K562 (cell line): ENCODE measurements around the gene PDK1. TPM values are rescaled to one million over a fixed set of nuclear protein-coding genes. Genes with fewer than 3 reads are reported as not detected.

Source experiments
- ATAC-seq: fragments of 200-7000 bp; cut with Tn5 transposase; 3 replicates; pipeline ENCODE4 v1.9.1; 2020; ENCODE audit warnings: moderate library complexity
- BruUV-seq: library from RNA; stranded (reverse); fragments of 400-500 nt; replicated peaks from 2 replicates; lab custom pipeline; 2021; lab: Mats Ljungman, UMichigan
- CTCF ChIA-PET: fragments of 300-600 bp; formaldehyde crosslinking; extraction: SDS; loops from one replicate; lab custom pipeline; 2021; ENCODE audit warnings: low intra/inter-chr PET ratio; lab: Yijun Ruan, JAX
- POLR2A ChIA-PET: fragments of 300-600, 350-650 bp; sonication (Branson Sonifier 250); formaldehyde crosslinking; extraction: SDS; loops from one replicate; lab custom pipeline; 2021; ENCODE audit warnings: antibody characterized with exemption, inconsistent platforms; lab: Yijun Ruan, JAX
- DNase-seq, 4 experiments: peaks; one replicate each; pipeline versions ENCODE4 v3.0.0 to v3.0.0-alpha.2; 2011 to 2018; ENCODE audit warnings: low spot score in 3 of 4, mixed read lengths in 3 of 4; ENCODE audit errors: extremely low read depth in 1 of 4
- FAIRE-seq: peaks from 2 replicates; lab custom pipeline; 2011; peaks lifted over from hg19 to GRCh38; lab: Jason Lieb, UNC
- H2AFZ ChIP-seq: 2 replicates; pipeline ENCODE4 v1.6.0; 2011; ENCODE audit warnings: low read depth, low read length, control low read depth, inconsistent platforms
- H3K27ac ChIP-seq: fragments of 200-600 bp; 3 replicates; pipeline ENCODE4 v1.8.0; 2011; ENCODE audit warnings: low read depth, mild to moderate bottlenecking, control low read depth, inconsistent platforms, low read length, moderate library complexity, mixed read lengths; ENCODE audit errors: extremely low read depth
- H3K27me3 ChIP-seq, 2 experiments: fragments of 300-600 bp in 1 of 2; 2 replicates in 1 of 2; 3 replicates in 1 of 2; pipeline versions ENCODE4 v1.6.0 to v1.8.0; 2011; ENCODE audit warnings: inconsistent platforms in 2 of 2, low read length in 2 of 2, mild to moderate bottlenecking in 1 of 2, mixed read lengths in 1 of 2, moderate library complexity in 1 of 2; ENCODE audit not compliant: control insufficient read depth in 2 of 2, insufficient read depth in 2 of 2
- H3K36me3 ChIP-seq: fragments of 300-600 bp; 3 replicates; pipeline ENCODE4 v1.8.0; 2011; ENCODE audit warnings: mild to moderate bottlenecking, low read length, inconsistent platforms; ENCODE audit not compliant: control insufficient read depth, insufficient read depth
- H3K4me1 ChIP-seq, 2 experiments: fragments of 200-600 bp in 1 of 2; replicated peaks in 1 of 2; 2 replicates in 1 of 2; 3 replicates in 1 of 2; pipeline versions ENCODE4 v1.5.1 to v1.8.0; 2011; ENCODE audit warnings: inconsistent platforms in 2 of 2, low read length in 2 of 2, mild to moderate bottlenecking in 1 of 2, mixed read lengths in 1 of 2, moderate library complexity in 1 of 2; ENCODE audit not compliant: control insufficient read depth in 2 of 2, insufficient read depth in 2 of 2
- H3K4me2 ChIP-seq: 2 replicates; pipeline ENCODE4 v1.6.1; 2011; ENCODE audit warnings: low read length, control low read depth, inconsistent platforms, mixed read lengths; ENCODE audit not compliant: insufficient read depth
- H3K4me3 ChIP-seq: fragments of 200-600 bp; sonication (generic), shearing (Covaris generic); 2 replicates; pipeline ENCODE4 v1.5.1; 2016; ENCODE audit warnings: control low read depth, inconsistent platforms
- H3K79me2 ChIP-seq: fragments of 200-600 bp; 3 replicates; pipeline ENCODE4 v1.8.0; 2011; ENCODE audit warnings: low read length, inconsistent platforms; ENCODE audit not compliant: control insufficient read depth, insufficient read depth
- H3K9ac ChIP-seq, 2 experiments: 2 replicates each; pipeline versions ENCODE4 v1.6.0 to v1.6.1; 2011; ENCODE audit warnings: low read depth in 2 of 2, low read length in 2 of 2, control low read depth in 1 of 2, inconsistent platforms in 1 of 2, mild to moderate bottlenecking in 1 of 2, mixed read lengths in 1 of 2; ENCODE audit not compliant: insufficient read depth in 1 of 2
- H3K9me1 ChIP-seq: one replicate; pipeline ENCODE4 v1.6.0; 2011; ENCODE audit warnings: inconsistent platforms, mild to moderate bottlenecking, low read length, moderate library complexity; ENCODE audit not compliant: control insufficient read depth, insufficient read depth
- H3K9me3 ChIP-seq: replicated peaks from 2 replicates; pipeline ENCODE4 v1.5.1; 2011; ENCODE audit warnings: low read depth, low read length, inconsistent platforms; ENCODE audit not compliant: control insufficient read depth, insufficient read depth
- H4K20me1 ChIP-seq: replicated peaks from 2 replicates; pipeline ENCODE4 v1.6.1; 2011; ENCODE audit warnings: low read length, inconsistent platforms, mixed read lengths; ENCODE audit not compliant: control insufficient read depth, insufficient read depth
- ATF1 ChIP-seq, 2 experiments: fragments of 450-650 bp in 1 of 2; IDR thresholded peaks; 2 replicates each; pipeline ENCODE4 v1.6.1; 2016; ENCODE audit warnings: missing compliant biosample characterization in 1 of 2, missing genetic modification characterization in 1 of 2
- BCL6 ChIP-seq: fragments of 250-450 bp; sonication (Bioruptor Pico); IDR thresholded peaks from 2 replicates; pipeline ENCODE4 v1.4.0; 2020
- CHCHD3 ChIP-seq: fragments of 250-450 bp; sonication (Bioruptor Pico); IDR thresholded peaks from 2 replicates; pipeline ENCODE4 v2.1.2; 2022; ENCODE audit warnings: mild to moderate bottlenecking
- CSDE1 ChIP-seq, 2 experiments: fragments of 450-650 bp; IDR thresholded peaks; 2 replicates each; pipeline ENCODE4 v1.6.1; 2016; ENCODE audit warnings: mild to moderate bottlenecking in 1 of 2
- DNMT1 ChIP-seq: fragments of 450-650 bp; IDR thresholded peaks from 2 replicates; pipeline ENCODE4 v1.6.1; 2016; ENCODE audit warnings: antibody characterized with exemption, mild to moderate bottlenecking
- ETS2 ChIP-seq: IDR thresholded peaks from 2 replicates; pipeline ENCODE4 v1.6.1; 2016; ENCODE audit warnings: borderline replicate concordance, missing genetic modification characterization, mild to moderate bottlenecking, moderate library complexity, missing compliant biosample characterization; ENCODE audit not compliant: poor library complexity, severe bottlenecking
- MECOM ChIP-seq: fragments of 250-450 bp; sonication (Bioruptor Pico); IDR thresholded peaks from 2 replicates; pipeline ENCODE4 v1.8.0; 2022; ENCODE audit warnings: inconsistent platforms
- MEF2A ChIP-seq: IDR thresholded peaks from 2 replicates; pipeline ENCODE4 v1.6.1; 2011; ENCODE audit warnings: low read depth, mild to moderate bottlenecking, low read length, moderate library complexity; ENCODE audit not compliant: control insufficient read depth
- SIN3B ChIP-seq: fragments of 450-650 bp; IDR thresholded peaks from 2 replicates; pipeline ENCODE4 v1.6.1; 2017; ENCODE audit warnings: low read depth, mild to moderate bottlenecking, moderate library complexity
- SMARCC2 ChIP-seq: fragments of 450-650 bp; IDR thresholded peaks from 2 replicates; pipeline ENCODE4 v1.6.1; 2017; ENCODE audit warnings: antibody characterized with exemption, moderate library complexity, mild to moderate bottlenecking, low read depth
- SRSF9 ChIP-seq: fragments of 200-400 bp; formaldehyde crosslinking; IDR thresholded peaks from 2 replicates; pipeline ENCODE4 v1.6.1; 2017; ENCODE audit warnings: low read depth, low read length, borderline replicate concordance
- TRIM28 ChIP-seq: fragments of 450-650 bp; IDR thresholded peaks from 2 replicates; pipeline ENCODE4 v1.6.1; 2017
- ZBTB7A ChIP-seq: IDR thresholded peaks from 2 replicates; pipeline ENCODE4 v1.6.1; 2011; ENCODE audit warnings: low read depth, mild to moderate bottlenecking, low read length, moderate library complexity, borderline replicate concordance; ENCODE audit not compliant: control insufficient read depth
- WGBS: fragments of 100-300 bp; shearing (Covaris generic); methylation state at CpG from one replicate; pipeline ENCODE4 v1.1.6; 2016; ENCODE audit warnings: low coverage, mixed read lengths; ENCODE audit not compliant: insufficient coverage; ENCODE audit errors: missing lambda C conversion rate; 5-methylcytosine and 5-hydroxymethylcytosine counted together
- in situ Hi-C: fragments of 300-500 bp; cut with MboI; formaldehyde crosslinking; loops from 4 replicates; pipeline ENCODE4 v1.15.0; 2018; ENCODE audit warnings: inconsistent platforms, mixed read lengths
- intact Hi-C: fragments of 100-400 bp; cut with micrococcal nuclease; formaldehyde crosslinking; loops from 2 replicates; pipeline ENCODE4 v1.14.2; 2022
- polyA plus RNA-seq, 8 experiments: library from polyadenylated mRNA; depleted of rRNA in 4 of 8; stranded (reverse) in 5 of 8; unstranded in 3 of 8; fragments of >200 nt; fragmentation: Nextera tagmentation in 2 of 8; fragmentation: Illumina TruSeq in 1 of 8; extraction: Ambion mirVana in 2 of 8; extraction: Trizol in 1 of 8; gene quantifications; 2 replicates each; pipeline versions ENCODE4 v1.2.1 to v1.2.3, GENCODE V29; 2011 to 2014; ENCODE audit warnings: inconsistent platforms in 1 of 8, missing spikeins in 1 of 8
- total RNA-seq, 7 experiments: library from RNA; depleted of rRNA in 6 of 7; stranded (reverse); fragments of >200 nt in 6 of 7; fragmentation: Illumina TruSeq in 2 of 7; extraction: Trizol in 2 of 7; gene quantifications; 2 replicates each; pipeline versions ENCODE4 v1.2.1 to v1.2.3, GENCODE V29; 2011 to 2021; ENCODE audit warnings: low replicate concordance in 1 of 7

The PDK1 gene
- total and polyA plus RNA-seq, 9 of the 15 experiments (the other 6 are each of a cell fraction or from before 2014, with no cell fraction given): 3.5 to 176 (median 13.9) TPM

DNA sequence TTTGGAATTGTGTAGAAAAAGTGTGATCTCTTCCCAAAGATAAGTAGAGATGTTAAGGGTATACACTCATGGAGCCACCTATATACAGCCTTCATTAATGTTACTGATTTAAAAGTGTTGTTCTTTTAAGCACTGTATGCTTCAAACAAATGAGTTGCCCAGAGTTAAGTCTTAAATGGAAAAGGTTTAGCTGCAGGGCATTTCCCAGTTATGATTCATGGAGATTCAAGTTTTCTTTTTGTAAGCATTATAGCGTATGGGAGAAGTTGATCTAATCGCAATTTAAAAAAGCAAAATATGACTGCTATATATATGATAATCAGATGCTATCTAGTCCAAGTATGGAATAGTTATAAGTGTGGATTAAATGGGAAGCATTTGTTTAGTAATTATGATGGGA is 4.8 kb downstream of the PDK1 start:
- POLR2A ChIA-PET: no interaction called here
- no peak overlapping the region for H3K27ac ChIP-seq
- in situ Hi-C loops: no loop called here
- WGBS: 95% methylated on average over 2 of the region's 2 CpGs
- no peaks in the 10 kb centered on the region for H3K9me3 ChIP-seq
- H3K4me1 ChIP-seq: peaks cover 11 to 22% of the 10 kb centered on the region in 2 experiments; a peak in 4 of 5 replicates
- H3K36me3 ChIP-seq: peaks cover 60% of the 10 kb centered on the region
- no peak overlapping the region for H3K4me2 ChIP-seq
- BruUV-seq: no TSS peak
- no peak overlapping the region for H3K4me3 ChIP-seq
- DNase-seq (no peak), FAIRE-seq (no peak), ATAC-seq (no peak)
- 0 out of 2 replicates have a peak, but pooled peaks cover 6% of the 10 kb centered on the region for H4K20me1 ChIP-seq
- CTCF ChIA-PET: no interaction called here
- peaks cover 69% of the 10 kb centered on the region for H3K79me2 ChIP-seq
- H2AFZ ChIP-seq: no peak overlapping the region
- TF ChIP-seq SIN3B (no peak), DNMT1 (no peak), MECOM (no peak)
- intact Hi-C loops: no loop called here
- H3K9ac ChIP-seq: no peak overlapping the region
- no peaks in the 10 kb centered on the region for H3K9me1 ChIP-seq
- no peaks in the 10 kb centered on the region for H3K27me3 ChIP-seq

DNA sequence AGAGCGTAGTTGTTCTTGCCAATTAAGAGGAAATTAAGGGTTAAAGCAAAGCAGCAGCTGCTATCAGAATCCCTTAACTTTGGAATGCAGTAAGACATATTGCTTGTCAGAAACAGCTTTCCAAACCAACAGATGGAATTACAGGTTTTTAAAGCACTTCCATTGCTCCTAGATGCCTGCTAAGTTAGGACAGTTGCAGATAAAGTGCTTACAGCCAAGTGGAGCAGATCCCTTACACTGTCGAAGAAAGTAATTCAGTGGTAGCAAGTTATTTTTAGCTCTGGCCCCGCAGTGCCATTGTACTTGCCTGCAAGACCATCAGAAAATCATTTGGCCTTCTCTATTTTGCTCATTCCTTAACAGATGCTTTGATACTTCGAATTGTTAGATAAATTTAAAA is 5.4 kb downstream of the PDK1 start:
- DNase-seq: no peak
- intact Hi-C loops: no loop called here
- H3K9ac ChIP-seq: no peak overlapping the region
- no peak for TF ChIP-seq ZBTB7A
- no peak for TF ChIP-seq BCL6 (CRISPR knock-in tag)
- TF ChIP-seq SRSF9: no peak
- TF ChIP-seq CHCHD3 (CRISPR knock-in tag): no peak
- no peak for TF ChIP-seq MEF2A
- TF ChIP-seq ETS2 (tag): no peak
- no peak for TF ChIP-seq ATF1 (CRISPR knock-in tag; IDR thresholded peaks at IDR 0.05)
- TF ChIP-seq ATF1 (tag; IDR thresholded peaks at IDR 0.05): no peak
- no peak for TF ChIP-seq CSDE1 (IDR thresholded peaks at IDR 0.05)
- TF ChIP-seq SMARCC2: no peak
- TF ChIP-seq TRIM28: no peak
- TF ChIP-seq, all 486 proteins: peak for 0
- no peak for FAIRE-seq
- ChIA-PET CTCF (no interaction called here), POLR2A (no interaction called here)
- Histone ChIP-seq H3K36me3 (peaks cover 66% of the 10 kb centered on the region), H3K27ac (no peak overlapping the region), H3K9me3 (no peaks in the 10 kb centered on the region), H3K4me2 (no peak overlapping the region), H3K4me3 (no peak overlapping the region), H3K79me2 (peaks cover 66% of the 10 kb centered on the region), H3K27me3 (no peaks in the 10 kb centered on the region), H3K4me1 (peaks cover 7 to 22% of the 10 kb centered on the region in 2 experiments; a peak in 4 of 5 replicates), H4K20me1 (0 out of 2 replicates have a peak, but pooled peaks cover 6% of the 10 kb centered on the region), H2AFZ (no peak overlapping the region), H3K9me1 (no peaks in the 10 kb centered on the region)
- in situ Hi-C loops: no loop called here
- ATAC-seq: no peak
- WGBS: 48% methylated on average over 4 of the region's 4 CpGs
- BruUV-seq: no TSS peak
